ENCODE measurements around the gene BRAF.
A peak's percentile ranks its signal among the peaks of the same experiment; 100 is the strongest.
"Not testable (repeated sequence)": the region's sequence is repeated elsewhere in the genome, so short reads cannot be mapped to it uniquely, and the experiment has no call there.

BRAF gene

GRCh38 chr7:140676956-140677355 lies 247.8 kb downstream of the BRAF start:
- peaks cover 42% of the 10 kb centered on the region for H3K4me1 Mint-ChIP-seq
- DNase-seq, H3K27ac Mint-ChIP-seq, H3K9me3 Mint-ChIP-seq, H3K27me3 Mint-ChIP-seq, H3K4me3 Mint-ChIP-seq: not testable (repeated sequence)
- CTCF ChIA-PET: interaction anchor here (1.3 kb wide), 1 partner anchor 9 kb away, joined by 3 read pairs; no protein-coding TSS in a partner anchor
- H3K36me3 Mint-ChIP-seq: peaks cover 36% of the 10 kb centered on the region

- peaks cover 36% of the 10 kb centered on the region for H3K36me3 Mint-ChIP-seq
- peaks cover 45% of the 10 kb centered on the region for H3K4me1 Mint-ChIP-seq
- no peak overlapping the region for H3K4me3 Mint-ChIP-seq
- DNase-seq: no peak
- H3K9me3 Mint-ChIP-seq: no peaks in the 10 kb centered on the region
- CTCF ChIA-PET: interaction anchor here (1.3 to 3.7 kb wide), 2 partner anchors 10 to 337 kb away, joined by 3 to 22 read pairs; partner anchors contain the start of gene MRPS33
- no peaks in the 10 kb centered on the region for H3K27me3 Mint-ChIP-seq
- no peak overlapping the region for H3K27ac Mint-ChIP-seq
Measured at GRCh38 chr7:140676306-140676705, 248.4 kb downstream of the BRAF start.

- Mint-ChIP-seq H3K9me3 (no peaks in the 10 kb centered on the region), H3K27me3 (no peaks in the 10 kb centered on the region), H3K27ac (no peak overlapping the region), H3K4me3 (no peak overlapping the region), H3K36me3 (peaks cover 32% of the 10 kb centered on the region), H3K4me1 (peaks cover 45% of the 10 kb centered on the region)
- CTCF ChIA-PET: interaction anchor here (0.7 to 3.7 kb wide), 7 partner anchors 10 to 337 kb away, joined by 3 to 22 read pairs (median 4); partner anchors contain the start of gene MRPS33
- no peak for DNase-seq
Measured at GRCh38 chr7:140675726-140676125, 249.0 kb downstream of the BRAF start.

GRCh38 chr7:140674899-140675701 lies 249.6 kb downstream of the BRAF start:
- DNase-seq: no peak
- peaks cover 45% of the 10 kb centered on the region for H3K4me1 Mint-ChIP-seq
- peaks cover 3% of the 10 kb centered on the region for H3K27me3 Mint-ChIP-seq
- peak overlapping the region; percentile 67 for H3K27ac Mint-ChIP-seq
- peak overlapping the region; percentile 83 for H3K4me3 Mint-ChIP-seq
- CTCF ChIA-PET: interaction anchor here (0.7 to 3.7 kb wide), 11 partner anchors 11 to 338 kb away, joined by 3 to 22 read pairs (median 4); partner anchors contain the start of gene MRPS33
- peaks cover 27% of the 10 kb centered on the region for H3K36me3 Mint-ChIP-seq
- H3K9me3 Mint-ChIP-seq: no peaks in the 10 kb centered on the region

- DNase-seq: no peak
Measured at GRCh38 chr7:140674356-140674800, 250.4 kb downstream of the BRAF start.

GRCh38 chr7:140673774-140674155 lies 251.0 kb downstream of the BRAF start:
- CTCF ChIA-PET: interaction anchor here (0.7 to 3.7 kb wide), 6 partner anchors 24 to 339 kb away, joined by 3 to 22 read pairs (median 4); partner anchors contain the start of gene MRPS33
- peaks cover 45% of the 10 kb centered on the region for H3K4me1 Mint-ChIP-seq
- no peaks in the 10 kb centered on the region for H3K9me3 Mint-ChIP-seq
- H3K4me3 Mint-ChIP-seq: peak overlapping the region; percentile 83
- peaks cover 19% of the 10 kb centered on the region for H3K36me3 Mint-ChIP-seq
- H3K27me3 Mint-ChIP-seq: peaks cover 8% of the 10 kb centered on the region
- no peak for DNase-seq
- peak overlapping the region; percentile 87 for H3K27ac Mint-ChIP-seq

More at GRCh38 chr7:140674356-140674800, 250.4 kb downstream of the BRAF start:
- H3K36me3 Mint-ChIP-seq: peaks cover 23% of the 10 kb centered on the region
- peak overlapping the region; percentile 83 for H3K4me3 Mint-ChIP-seq
- peak overlapping the region; percentile 87 for H3K27ac Mint-ChIP-seq
- CTCF ChIA-PET: interaction anchor here (0.9 to 3.7 kb wide), 9 partner anchors 11 to 339 kb away, joined by 3 to 22 read pairs (median 4); partner anchors contain the start of gene MRPS33
- H3K9me3 Mint-ChIP-seq: no peaks in the 10 kb centered on the region
- peaks cover 8% of the 10 kb centered on the region for H3K27me3 Mint-ChIP-seq
- H3K4me1 Mint-ChIP-seq: peaks cover 45% of the 10 kb centered on the region

- H3K27ac Mint-ChIP-seq: peak overlapping the region; percentile 87
- peaks cover 16% of the 10 kb centered on the region for H3K36me3 Mint-ChIP-seq
- H3K4me1 Mint-ChIP-seq: peaks cover 45% of the 10 kb centered on the region
- no peaks in the 10 kb centered on the region for H3K9me3 Mint-ChIP-seq
- peak overlapping the region; percentile 83 for H3K4me3 Mint-ChIP-seq
- peak; percentile 72 for DNase-seq
- CTCF ChIA-PET: interaction anchor here (0.7 to 3.7 kb wide), 3 partner anchors 24 to 340 kb away, joined by 3 to 22 read pairs (median 3); partner anchors contain the start of gene MRPS33
- H3K27me3 Mint-ChIP-seq: peaks cover 8% of the 10 kb centered on the region
Measured at GRCh38 chr7:140673063-140673773, 251.5 kb downstream of the BRAF start.

- peak within 1 kb of the TSS; percentile 87 for H3K27ac Mint-ChIP-seq
- DNase-seq: no peak
- H3K36me3 Mint-ChIP-seq: peaks cover 9% of the 10 kb centered on the region
- peak within 1 kb of the TSS; percentile 83 for H3K4me3 Mint-ChIP-seq
- CTCF ChIA-PET: interaction anchor here (1.0 to 3.7 kb wide), 2 partner anchors 153 to 341 kb away, joined by 3 to 22 read pairs; partner anchors contain the start of gene MRPS33
- peaks cover 44% of the 10 kb centered on the region for H3K4me1 Mint-ChIP-seq
- H3K27me3 Mint-ChIP-seq: peaks cover 8% of the 10 kb centered on the region
- H3K9me3 Mint-ChIP-seq: no peaks in the 10 kb centered on the region
Measured at GRCh38 chr7:140672382-140673062, 252.2 kb downstream of the BRAF start, which contains the start of gene ADCK2. TSS of gene ADCK2 (plus strand) at chr7:140672945. CDS start at chr7:140673331, 386 bp downstream.

GRCh38 chr7:140671966-140672365 lies 252.8 kb downstream of the BRAF start:
- Mint-ChIP-seq H3K27me3 (peaks cover 8% of the 10 kb centered on the region), H3K4me3 (peak overlapping the region; percentile 68), H3K4me1 (peaks cover 41% of the 10 kb centered on the region), H3K36me3 (peaks cover 6% of the 10 kb centered on the region), H3K27ac (peak overlapping the region; percentile 81), H3K9me3 (no peaks in the 10 kb centered on the region)
- CTCF ChIA-PET: no interaction called here
- DNase-seq: no peak

GRCh38 chr7:140670343-140670935 lies 254.3 kb downstream of the BRAF start:
- H3K4me3 Mint-ChIP-seq: no peak overlapping the region
- H3K27ac Mint-ChIP-seq: no peak overlapping the region
- H3K36me3 Mint-ChIP-seq: peaks cover 2% of the 10 kb centered on the region
- CTCF ChIA-PET: no interaction called here
- no peak for DNase-seq
- H3K9me3 Mint-ChIP-seq: no peaks in the 10 kb centered on the region
- H3K27me3 Mint-ChIP-seq: peaks cover 12% of the 10 kb centered on the region
- peaks cover 30% of the 10 kb centered on the region for H3K4me1 Mint-ChIP-seq

GRCh38 chr7:140669862-140670261 lies 254.9 kb downstream of the BRAF start:
- not testable (repeated sequence) for H3K4me3 Mint-ChIP-seq, H3K27ac Mint-ChIP-seq, DNase-seq, H3K9me3 Mint-ChIP-seq, H3K36me3 Mint-ChIP-seq
- peaks cover 12% of the 10 kb centered on the region for H3K27me3 Mint-ChIP-seq
- CTCF ChIA-PET: interaction anchor here (1.1 to 1.2 kb wide), 2 partner anchors 25 to 341 kb away, joined by 3 to 4 read pairs; no protein-coding TSS in a partner anchor
- H3K4me1 Mint-ChIP-seq: peaks cover 24% of the 10 kb centered on the region

- CTCF ChIA-PET: interaction anchor here (1.1 to 1.2 kb wide), 2 partner anchors 24 to 341 kb away, joined by 3 to 4 read pairs; no protein-coding TSS in a partner anchor
- no peak for DNase-seq
- Mint-ChIP-seq H3K36me3 (no peaks in the 10 kb centered on the region), H3K4me3 (no peak overlapping the region), H3K4me1 (peaks cover 19% of the 10 kb centered on the region), H3K27me3 (peaks cover 12% of the 10 kb centered on the region), H3K27ac (no peak overlapping the region), H3K9me3 (no peaks in the 10 kb centered on the region)
Measured at GRCh38 chr7:140669352-140669751, 255.4 kb downstream of the BRAF start.
